Measurements from ENCODE around the gene ADAM8. TPM values are rescaled to one million over a fixed set of nuclear protein-coding genes. Genes with fewer than 3 reads are reported as not detected.

The ADAM8 gene
- total RNA-seq, 1 donor, result 0.36 TPM

- no peak for TF ChIP-seq CTCF (IDR thresholded peaks at IDR 0.05; ENCODE audit: insufficient read depth, low read length)
- no peak overlapping the region for H3K4me3 ChIP-seq (ENCODE audit: low read depth, low read length)
- DNase-seq (ENCODE audit: low read depth), result no peak
Observed at GRCh38 chr10:133216776-133217175, 59.9 kb downstream of the ADAM8 start.

- no peak overlapping the region for H3K4me3 ChIP-seq (ENCODE audit: low read depth, low read length)
- no peak for DNase-seq (ENCODE audit: low read depth)
Observed at GRCh38 chr10:133215586-133215985, 61.1 kb downstream of the ADAM8 start.

GRCh38 chr10:133214468-133215410 is 61.9 kb downstream of the ADAM8 start:
- DNase-seq (ENCODE audit: low read depth), result no peak
- TF ChIP-seq CTCF (IDR thresholded peaks at IDR 0.05; ENCODE audit: insufficient read depth, low read length), result no peak
- no peak overlapping the region for H3K4me3 ChIP-seq (ENCODE audit: low read depth, low read length)

More at GRCh38 chr10:133215586-133215985, 61.1 kb downstream of the ADAM8 start:
- no peak for TF ChIP-seq CTCF (IDR thresholded peaks at IDR 0.05; ENCODE audit: insufficient read depth, low read length)

GRCh38 chr10:133213641-133214467 is 62.8 kb downstream of the ADAM8 start:
- no peak for TF ChIP-seq CTCF (IDR thresholded peaks at IDR 0.05; ENCODE audit: insufficient read depth, low read length)
- H3K4me3 ChIP-seq (ENCODE audit: low read depth, low read length), result no peak overlapping the region
- no peak for DNase-seq (ENCODE audit: low read depth)

GRCh38 chr10:133212853-133213494 is 63.7 kb downstream of the ADAM8 start:
- no peak for DNase-seq (ENCODE audit: low read depth)
- TF ChIP-seq CTCF (IDR thresholded peaks at IDR 0.05; ENCODE audit: insufficient read depth, low read length), result no peak
- H3K4me3 ChIP-seq (ENCODE audit: low read depth, low read length), result no peak overlapping the region

Other genes starting within 250 kb of the ADAM8 start
- gene ADGRA1, start 188.9 kb downstream of the ADAM8 start, total RNA-seq (ENCODE audit: low replicate concordance), result not detected in 2 replicates
- gene KNDC1, start 116.6 kb downstream of the ADAM8 start, total RNA-seq (ENCODE audit: low replicate concordance), result under 0.01 and 0.41 TPM in 2 replicates
- not detected in 2 replicates for gene UTF1, start 46.7 kb downstream of the ADAM8 start, total RNA-seq (ENCODE audit: low replicate concordance)
- not detected in 2 replicates for gene VENTX, start 39.0 kb downstream of the ADAM8 start, total RNA-seq (ENCODE audit: low replicate concordance)
- gene TUBGCP2, start 32.0 kb upstream of the ADAM8 start, total RNA-seq (ENCODE audit: low replicate concordance), result 33.0 and 72.8 TPM in 2 replicates
- 1.7 and 22.1 TPM in 2 replicates for gene ZNF511, start 32.0 kb upstream of the ADAM8 start, total RNA-seq (ENCODE audit: low replicate concordance)
- not detected in 2 replicates for gene CALY, start 60.0 kb upstream of the ADAM8 start, total RNA-seq (ENCODE audit: low replicate concordance)
- gene PRAP1, start 70.5 kb upstream of the ADAM8 start, total RNA-seq (ENCODE audit: low replicate concordance), result not detected in 2 replicates
- 4.0 and 16.9 TPM in 2 replicates for gene FUOM, start 81.2 kb upstream of the ADAM8 start, total RNA-seq (ENCODE audit: low replicate concordance)
- 33.0 and 47.3 TPM in 2 replicates for gene ECHS1, start 96.5 kb upstream of the ADAM8 start, total RNA-seq (ENCODE audit: low replicate concordance)
- 4.9 and 5.4 TPM in 2 replicates for gene PAOX, start 102.4 kb upstream of the ADAM8 start, total RNA-seq (ENCODE audit: low replicate concordance)
- gene MTG1, start 117.3 kb upstream of the ADAM8 start, total RNA-seq (ENCODE audit: low replicate concordance), result 19.0 and 25.4 TPM in 2 replicates
- gene SPRN, start 147.8 kb upstream of the ADAM8 start, total RNA-seq (ENCODE audit: low replicate concordance), result 0.18 and 0.82 TPM in 2 replicates
- gene SCART1, start 177.1 kb upstream of the ADAM8 start, total RNA-seq (ENCODE audit: low replicate concordance), result 1.6 and 13.5 TPM in 2 replicates

All from fibroblast of the aortic adventitia (primary cell).